ENCODE data around the gene NREP. TPM values are rescaled to one million over a fixed set of nuclear protein-coding genes. Genes with fewer than 3 reads are reported as not detected.

NREP gene
- total RNA-seq, 1 experiment from 2014 or later, result 160 TPM

GRCh38 chr5:111755345-111755941 lies 1.6 kb downstream of the NREP start (continued):
- TF ChIP-seq PRDM15 (CRISPR knock-in tag; IDR thresholded peaks at IDR 0.05), result no peak

- peaks cover 15% of the 10 kb centered on the region for H3K36me3 Mint-ChIP-seq
- no peak for ATAC-seq
- DNase-seq (ENCODE audit: low spot score), result no peak
- peak overlapping the region; percentile 24; the same call in 1 of the 2 replicates for H3K4me3 Mint-ChIP-seq
- no peak for TF ChIP-seq E2F5 (CRISPR knock-in tag; IDR thresholded peaks at IDR 0.05)
- TF ChIP-seq, protein P1, sequence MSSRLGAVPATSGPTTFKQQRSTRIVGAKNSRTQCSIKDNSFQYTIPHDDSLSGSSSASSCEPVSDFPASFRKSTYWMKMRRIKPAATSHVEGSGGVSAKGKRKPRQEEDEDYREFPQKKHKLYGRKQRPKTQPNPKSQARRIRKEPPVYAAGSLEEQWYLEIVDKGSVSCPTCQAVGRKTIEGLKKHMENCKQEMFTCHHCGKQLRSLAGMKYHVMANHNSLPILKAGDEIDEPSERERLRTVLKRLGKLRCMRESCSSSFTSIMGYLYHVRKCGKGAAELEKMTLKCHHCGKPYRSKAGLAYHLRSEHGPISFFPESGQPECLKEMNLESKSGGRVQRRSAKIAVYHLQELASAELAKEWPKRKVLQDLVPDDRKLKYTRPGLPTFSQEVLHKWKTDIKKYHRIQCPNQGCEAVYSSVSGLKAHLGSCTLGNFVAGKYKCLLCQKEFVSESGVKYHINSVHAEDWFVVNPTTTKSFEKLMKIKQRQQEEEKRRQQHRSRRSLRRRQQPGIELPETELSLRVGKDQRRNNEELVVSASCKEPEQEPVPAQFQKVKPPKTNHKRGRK (CRISPR knock-in tag; IDR thresholded peaks at IDR 0.05; ENCODE audit: borderline replicate concordance), result no peak
- no peak overlapping the region for H3K27ac Mint-ChIP-seq
- no peaks in the 10 kb centered on the region for H3K9me3 Mint-ChIP-seq
- POLR2A ChIA-PET, result no interaction called here
- H3K4me1 Mint-ChIP-seq, result peaks cover 52% of the 10 kb centered on the region
- CTCF ChIA-PET, result no interaction called here
- no peaks in the 10 kb centered on the region for H3K27me3 Mint-ChIP-seq (ENCODE audit: low read depth)
Observed at GRCh38 chr5:111753884-111754589, 3.0 kb downstream of the NREP start.

- ChIA-PET CTCF (interaction anchor here (1.4 kb wide), 1 partner anchor 221 kb away, joined by 5 read pairs; no protein-coding TSS in a partner anchor), POLR2A (no interaction called here)
- H3K4me3 Mint-ChIP-seq, result peak overlapping the region; percentile 38
- peaks cover 21% of the 10 kb centered on the region for H3K36me3 Mint-ChIP-seq
- no peaks in the 10 kb centered on the region for H3K27me3 Mint-ChIP-seq (ENCODE audit: low read depth)
- peaks cover 54% of the 10 kb centered on the region for H3K4me1 Mint-ChIP-seq
- ATAC-seq, result no peak
- peak overlapping the region; percentile 50; the same call in 1 of the 2 replicates for H3K27ac Mint-ChIP-seq
- H3K9me3 Mint-ChIP-seq, result no peaks in the 10 kb centered on the region
- DNase-seq (ENCODE audit: low spot score), result no peak
- TF ChIP-seq, protein P2, sequence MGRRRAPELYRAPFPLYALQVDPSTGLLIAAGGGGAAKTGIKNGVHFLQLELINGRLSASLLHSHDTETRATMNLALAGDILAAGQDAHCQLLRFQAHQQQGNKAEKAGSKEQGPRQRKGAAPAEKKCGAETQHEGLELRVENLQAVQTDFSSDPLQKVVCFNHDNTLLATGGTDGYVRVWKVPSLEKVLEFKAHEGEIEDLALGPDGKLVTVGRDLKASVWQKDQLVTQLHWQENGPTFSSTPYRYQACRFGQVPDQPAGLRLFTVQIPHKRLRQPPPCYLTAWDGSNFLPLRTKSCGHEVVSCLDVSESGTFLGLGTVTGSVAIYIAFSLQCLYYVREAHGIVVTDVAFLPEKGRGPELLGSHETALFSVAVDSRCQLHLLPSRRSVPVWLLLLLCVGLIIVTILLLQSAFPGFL (CRISPR knock-in tag; IDR thresholded peaks at IDR 0.05; ENCODE audit: borderline replicate concordance), result no peak
- TF ChIP-seq, protein P1 (CRISPR knock-in tag; IDR thresholded peaks at IDR 0.05; ENCODE audit: borderline replicate concordance), result no peak
- TF ChIP-seq PRRX2 (CRISPR knock-in tag; IDR thresholded peaks at IDR 0.05) (no peak), IRF2 (CRISPR knock-in tag; IDR thresholded peaks at IDR 0.05; ENCODE audit: borderline replicate concordance, low read depth) (no peak), ZNF317 (CRISPR knock-in tag; IDR thresholded peaks at IDR 0.05; ENCODE audit: borderline replicate concordance, low read depth) (no peak), PRDM15 (CRISPR knock-in tag; IDR thresholded peaks at IDR 0.05) (no peak), RORB (CRISPR knock-in tag; IDR thresholded peaks at IDR 0.05) (no peak), E2F5 (CRISPR knock-in tag; IDR thresholded peaks at IDR 0.05) (no peak), CREB1 (CRISPR knock-in tag; IDR thresholded peaks at IDR 0.05) (no peak)
- TF ChIP-seq, protein P3, sequence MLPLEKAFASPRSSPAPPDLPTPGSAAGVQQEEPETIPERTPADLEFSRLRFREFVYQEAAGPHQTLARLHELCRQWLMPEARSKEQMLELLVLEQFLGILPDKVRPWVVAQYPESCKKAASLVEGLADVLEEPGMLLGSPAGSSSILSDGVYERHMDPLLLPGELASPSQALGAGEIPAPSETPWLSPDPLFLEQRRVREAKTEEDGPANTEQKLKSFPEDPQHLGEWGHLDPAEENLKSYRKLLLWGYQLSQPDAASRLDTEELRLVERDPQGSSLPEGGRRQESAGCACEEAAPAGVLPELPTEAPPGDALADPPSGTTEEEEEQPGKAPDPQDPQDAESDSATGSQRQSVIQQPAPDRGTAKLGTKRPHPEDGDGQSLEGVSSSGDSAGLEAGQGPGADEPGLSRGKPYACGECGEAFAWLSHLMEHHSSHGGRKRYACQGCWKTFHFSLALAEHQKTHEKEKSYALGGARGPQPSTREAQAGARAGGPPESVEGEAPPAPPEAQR (CRISPR knock-in tag; IDR thresholded peaks at IDR 0.05), result no peak
Observed at GRCh38 chr5:111752426-111752965, 4.5 kb downstream of the NREP start.

Measured in WTC11 (cell line).